Stimulated activated naive B cell treated with anti-CD40 and anti-IgM and Interleukin-4, amounts not matched to agents 10 μg/mL and 1 μg/mL and 100 μg/mL, for 72 hours (primary cell): ENCODE data around the gene UBE4B.
"Not testable (repeated sequence)": the region's sequence is repeated elsewhere in the genome, so short reads cannot be mapped to it uniquely, and the experiment has no call there.

Experiments used
- ATAC-seq, 2 donors: fragments of 150-1000 bp; cut with Tn5 transposase; replicated peaks; 2 replicates each; pipeline ENCODE4 v1.10.0; 2021; ENCODE audit warnings: moderate library complexity in 1 of 2
- DNase-seq: peaks from one replicate; pipeline ENCODE4 v3.0.0; 2021
- H3K27ac Mint-ChIP-seq: one replicate; pipeline ENCODE4 v1.8.0; 2022; ENCODE audit warnings: mild to moderate bottlenecking, mixed read lengths
- H3K27me3 Mint-ChIP-seq, 2 donors: one replicate each; pipeline ENCODE4 v1.8.0; 2022; ENCODE audit warnings: mixed read lengths in 2 of 2
- H3K36me3 Mint-ChIP-seq, 2 donors: one replicate each; pipeline ENCODE4 v1.8.0; 2022; ENCODE audit warnings: mixed read lengths in 2 of 2, mild to moderate bottlenecking in 1 of 2
- H3K4me1 Mint-ChIP-seq, 2 donors: one replicate each; pipeline ENCODE4 v1.8.0; 2022; ENCODE audit warnings: mixed read lengths in 2 of 2, mild to moderate bottlenecking in 1 of 2
- H3K4me3 Mint-ChIP-seq, 2 donors: one replicate each; pipeline ENCODE4 v1.8.0; 2022; ENCODE audit warnings: mild to moderate bottlenecking in 2 of 2, mixed read lengths in 2 of 2, moderate library complexity in 1 of 2
- H3K9me3 Mint-ChIP-seq, 2 donors: one replicate each; pipeline ENCODE4 v1.8.0; 2022; ENCODE audit warnings: mixed read lengths in 2 of 2, mild to moderate bottlenecking in 1 of 2

Gene UBE4B

DNA sequence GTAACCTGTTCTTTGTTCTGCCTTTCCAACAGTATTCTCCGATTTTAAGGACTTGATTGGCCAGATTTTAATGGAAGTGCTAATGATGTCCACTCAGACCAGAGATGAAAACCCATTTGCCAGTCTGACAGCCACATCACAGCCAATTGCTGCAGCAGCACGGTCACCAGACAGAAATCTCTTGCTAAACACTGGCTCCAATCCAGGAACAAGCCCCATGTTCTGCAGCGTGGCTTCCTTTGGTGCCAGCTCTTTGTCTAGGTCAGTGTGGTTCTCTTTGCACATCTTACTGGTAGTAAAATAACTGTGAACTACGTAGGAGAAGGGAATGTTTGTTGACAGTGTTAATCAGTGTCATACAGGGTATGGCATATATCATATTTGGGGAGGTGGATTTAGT is 72.7 kb downstream of the UBE4B start:
- DNase-seq (no peak), ATAC-seq (no peak)
- H3K27ac Mint-ChIP-seq, result no peak overlapping the region
- H3K4me3 Mint-ChIP-seq, result no peak overlapping the region
- peaks cover 40 to 60% of the 10 kb centered on the region in 2 donors for H3K36me3 Mint-ChIP-seq
- no peaks in the 10 kb centered on the region for H3K4me1 Mint-ChIP-seq
- H3K9me3 Mint-ChIP-seq, result no peaks in the 10 kb centered on the region
- H3K27me3 Mint-ChIP-seq, result no peaks in the 10 kb centered on the region

DNA sequence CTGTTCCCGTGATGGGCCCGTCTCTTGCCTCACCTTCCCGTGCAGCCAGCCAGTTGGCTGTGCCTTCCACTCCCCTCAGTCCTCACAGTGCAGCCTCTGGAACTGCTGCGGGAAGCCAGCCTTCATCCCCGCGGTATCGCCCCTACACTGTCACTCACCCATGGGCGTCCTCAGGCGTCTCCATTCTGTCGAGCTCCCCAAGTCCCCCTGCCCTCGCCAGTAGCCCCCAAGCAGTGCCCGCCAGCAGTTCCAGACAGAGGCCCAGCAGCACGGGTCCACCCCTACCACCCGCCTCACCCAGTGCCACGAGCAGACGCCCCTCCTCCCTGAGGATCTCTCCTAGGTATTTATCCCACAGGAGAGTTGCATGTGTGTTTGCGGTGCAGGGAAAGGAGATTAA is 73.5 kb downstream of the UBE4B start:
- no peak for DNase-seq
- no peaks in the 10 kb centered on the region for H3K4me1 Mint-ChIP-seq

DNA sequence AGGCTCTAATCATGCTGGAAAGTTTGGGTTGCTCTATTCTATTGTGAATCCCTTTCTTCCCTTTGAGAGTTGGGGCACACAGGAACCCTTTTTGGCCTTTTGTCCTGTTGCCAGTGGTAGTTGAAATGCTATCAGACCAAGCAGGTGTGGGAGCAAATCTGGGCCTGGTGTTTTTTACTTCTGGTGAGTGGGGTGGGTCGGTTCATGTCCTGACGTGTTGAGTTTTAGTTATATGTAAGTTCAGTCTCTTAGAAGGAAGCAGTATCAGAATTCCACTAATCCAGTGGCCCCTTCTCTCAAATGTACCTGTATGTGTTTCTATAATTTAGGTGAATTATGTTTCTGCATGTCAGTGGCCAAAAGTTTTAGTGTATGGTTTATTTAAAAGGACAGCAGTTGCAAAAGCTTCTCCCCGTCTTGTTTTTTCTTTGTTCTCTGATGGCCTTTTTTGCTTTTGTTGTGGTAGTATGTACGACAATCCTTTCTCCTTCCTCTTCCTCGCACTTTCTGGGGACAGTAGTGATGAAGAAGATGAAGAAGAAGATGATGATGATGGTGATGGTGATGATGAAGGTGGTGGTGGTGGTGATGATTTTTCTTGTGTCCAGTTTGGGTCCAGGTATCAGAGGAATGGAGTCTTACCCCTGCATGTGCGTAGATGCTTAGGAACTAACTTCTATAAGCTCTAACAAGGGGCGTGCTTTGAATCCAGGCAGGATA is 74.2 kb downstream of the UBE4B start:
- Mint-ChIP-seq H3K4me1 (no peaks in the 10 kb centered on the region), H3K27ac (no peak overlapping the region), H3K4me3 (no peak overlapping the region), H3K36me3 (peaks cover 41 to 58% of the 10 kb centered on the region in 2 donors), H3K27me3 (no peaks in the 10 kb centered on the region), H3K9me3 (no peaks in the 10 kb centered on the region)
- no peak for ATAC-seq
- DNase-seq, result no peak

More for the DNA sequence above, 73.5 kb downstream of the UBE4B start:
- peaks cover 39 to 59% of the 10 kb centered on the region in 2 donors for H3K36me3 Mint-ChIP-seq
- H3K27me3 Mint-ChIP-seq, result no peaks in the 10 kb centered on the region
- no peak overlapping the region for H3K4me3 Mint-ChIP-seq
- no peak for ATAC-seq
- no peaks in the 10 kb centered on the region for H3K9me3 Mint-ChIP-seq
- no peak overlapping the region for H3K27ac Mint-ChIP-seq

DNA sequence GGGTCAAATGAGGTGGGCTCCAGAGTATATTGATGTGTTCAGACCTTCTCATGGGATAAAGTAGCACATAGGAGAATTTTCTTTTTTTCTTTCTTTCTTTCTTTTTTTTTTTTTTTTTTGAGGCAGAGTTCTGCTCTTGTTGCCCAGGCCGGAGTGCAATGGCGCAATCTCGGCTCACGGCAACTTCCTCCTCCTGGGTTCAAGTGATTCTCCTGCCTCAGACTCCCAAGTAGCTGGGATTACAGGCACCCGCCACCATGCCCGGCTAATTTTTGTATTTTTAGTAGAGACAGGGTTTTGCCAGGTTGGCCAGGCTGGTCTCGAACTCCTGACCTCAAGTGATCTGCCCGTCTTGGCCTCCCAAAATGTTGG is 74.7 kb downstream of the UBE4B start:
- not testable (repeated sequence) for ATAC-seq, DNase-seq, H3K9me3 Mint-ChIP-seq, H3K27me3 Mint-ChIP-seq, H3K4me3 Mint-ChIP-seq, H3K4me1 Mint-ChIP-seq, H3K27ac Mint-ChIP-seq
- H3K36me3 Mint-ChIP-seq, result peaks cover 40 to 58% of the 10 kb centered on the region in 2 donors

DNA sequence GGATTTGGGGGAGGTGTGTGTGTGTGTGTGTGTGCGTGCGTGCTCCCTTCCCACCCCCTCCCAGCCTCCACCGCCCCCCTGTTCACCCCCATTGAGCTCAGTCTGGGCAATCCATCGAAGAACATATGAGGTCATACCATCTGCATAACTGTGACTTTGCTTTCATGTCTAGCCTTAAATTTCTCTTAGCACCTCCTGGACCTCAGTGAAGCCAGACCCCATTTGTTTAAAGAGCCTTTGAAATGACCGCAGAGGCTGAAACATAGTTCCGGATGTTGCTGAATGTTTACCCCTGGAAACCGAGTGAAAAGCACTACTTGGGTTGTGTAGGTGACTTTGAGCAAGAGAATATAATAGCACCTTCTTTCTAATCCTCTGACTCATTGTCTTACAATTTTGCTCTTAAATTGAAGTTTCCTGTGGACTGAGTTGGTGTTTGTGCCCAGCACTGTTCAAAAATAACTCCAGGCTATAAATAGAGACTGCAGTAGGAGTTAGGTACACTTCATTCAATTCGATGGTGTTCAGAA is 75.4 kb downstream of the UBE4B start:
- H3K27me3 Mint-ChIP-seq, result no peaks in the 10 kb centered on the region
- ATAC-seq (no peak), DNase-seq (no peak)
- H3K9me3 Mint-ChIP-seq, result no peaks in the 10 kb centered on the region
- peaks cover 35 to 58% of the 10 kb centered on the region in 2 donors for H3K36me3 Mint-ChIP-seq
- no peak overlapping the region for H3K4me3 Mint-ChIP-seq
- no peak overlapping the region for H3K27ac Mint-ChIP-seq
- no peaks in the 10 kb centered on the region for H3K4me1 Mint-ChIP-seq

DNA sequence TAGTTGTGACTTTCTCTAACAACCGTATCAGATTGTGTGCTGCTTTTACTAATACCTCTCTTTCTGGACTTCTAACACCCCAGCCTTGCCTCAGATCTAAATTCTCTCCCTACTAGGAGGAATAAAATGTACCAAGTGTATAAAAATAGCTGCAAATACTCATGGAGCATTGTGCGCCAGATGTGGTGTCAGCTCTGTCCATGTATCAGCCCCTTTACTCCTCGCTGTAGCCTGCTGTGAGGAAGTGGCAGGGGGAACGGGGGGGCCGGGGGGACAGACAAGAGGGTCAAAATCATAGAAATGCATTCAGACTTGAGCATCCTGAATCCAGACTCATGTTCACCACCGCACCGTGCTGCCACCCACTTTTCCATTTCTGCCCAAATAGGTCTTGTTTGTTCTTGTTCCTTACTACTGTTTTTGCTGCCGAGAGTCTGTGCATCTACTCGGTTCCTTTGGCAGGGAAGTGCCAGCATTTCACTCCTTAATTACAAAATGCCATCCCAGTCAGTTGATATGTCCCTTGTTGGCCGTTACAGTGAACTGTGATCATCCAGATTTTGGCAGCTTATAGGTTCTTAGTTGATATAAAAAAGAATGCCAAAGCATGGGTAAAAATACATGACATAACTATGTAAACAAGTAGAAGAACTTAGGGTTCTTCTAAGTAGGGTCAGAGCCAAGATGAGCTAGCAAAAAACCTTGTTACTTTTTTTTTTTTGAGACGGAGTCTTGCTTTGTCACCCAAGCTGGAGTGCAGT is 76.4 kb downstream of the UBE4B start:
- Mint-ChIP-seq H3K36me3 (peaks cover 37 to 56% of the 10 kb centered on the region in 2 donors), H3K27ac (no peak overlapping the region), H3K9me3 (no peaks in the 10 kb centered on the region), H3K4me1 (no peaks in the 10 kb centered on the region), H3K27me3 (no peaks in the 10 kb centered on the region), H3K4me3 (no peak overlapping the region)
- no peak for DNase-seq
- ATAC-seq, result no peak

DNA sequence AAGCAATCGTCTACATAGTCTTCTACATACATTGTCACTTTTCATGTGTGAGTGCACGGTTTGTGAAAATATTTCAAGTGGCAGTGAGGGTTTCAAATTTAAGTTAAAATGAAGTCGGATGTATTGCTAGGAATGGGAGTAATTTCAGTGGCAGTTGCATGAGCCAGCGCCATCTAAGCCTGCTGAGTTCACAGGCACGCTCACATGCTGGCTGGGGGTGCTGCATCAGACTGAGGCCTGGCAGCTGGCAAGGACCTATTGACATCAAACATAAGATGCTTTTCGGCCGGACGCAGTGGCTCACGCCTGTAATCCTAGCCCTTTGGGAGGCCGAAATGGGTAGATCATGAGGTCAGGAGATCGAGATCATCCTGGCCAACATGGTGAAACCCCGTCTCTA is 80.7 kb downstream of the UBE4B start:
- Mint-ChIP-seq H3K4me1 (no peaks in the 10 kb centered on the region), H3K36me3 (peaks cover 31 to 52% of the 10 kb centered on the region in 2 donors), H3K4me3 (no peak overlapping the region), H3K9me3 (no peaks in the 10 kb centered on the region), H3K27ac (no peak overlapping the region), H3K27me3 (no peaks in the 10 kb centered on the region)
- DNase-seq (no peak), ATAC-seq (no peak)

DNA sequence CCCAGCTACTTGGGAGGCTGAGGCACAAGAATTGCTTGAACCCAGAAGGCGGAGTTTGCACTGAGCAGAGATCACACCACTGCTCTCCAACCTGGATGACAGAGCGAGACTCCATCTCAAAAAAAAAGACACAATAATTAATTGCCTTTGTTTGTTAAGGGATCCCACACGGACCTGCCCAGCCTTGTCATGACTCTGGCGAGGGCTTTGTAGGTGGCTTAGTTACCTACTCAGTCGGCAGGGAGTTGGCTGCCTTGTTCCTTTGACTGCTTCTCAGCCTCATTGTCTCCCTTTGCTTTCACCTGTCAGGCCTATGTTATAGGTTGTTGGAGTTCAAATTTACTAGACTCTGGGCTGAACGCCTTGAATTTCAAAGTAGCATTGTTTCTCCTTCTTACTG is 82.0 kb downstream of the UBE4B start:
- DNase-seq, result no peak
- Mint-ChIP-seq H3K36me3 (peaks cover 33 to 53% of the 10 kb centered on the region in 2 donors), H3K4me1 (no peaks in the 10 kb centered on the region), H3K4me3 (no peak overlapping the region), H3K9me3 (no peaks in the 10 kb centered on the region), H3K27ac (no peak overlapping the region), H3K27me3 (no peaks in the 10 kb centered on the region)
- ATAC-seq, result no peak

DNA sequence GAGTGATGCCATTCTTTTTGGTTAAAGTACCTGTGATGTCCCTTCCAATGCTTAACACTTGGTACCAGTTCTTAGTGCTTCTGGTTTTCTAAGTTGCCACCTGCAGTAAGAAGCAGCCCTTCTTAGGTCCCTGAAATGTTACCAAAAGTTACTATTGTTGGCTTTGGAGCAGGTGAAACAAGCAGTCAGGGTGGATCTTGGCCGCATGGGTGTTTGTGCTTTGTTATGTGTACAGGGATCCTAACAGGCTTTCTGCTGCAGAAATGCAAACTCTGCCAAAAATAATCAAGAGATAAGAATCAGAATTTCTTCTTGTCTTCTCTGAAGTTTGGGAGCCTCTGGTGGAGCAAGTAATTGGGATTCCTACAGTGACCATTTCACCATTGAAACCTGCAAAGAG is 84.4 kb downstream of the UBE4B start:
- Mint-ChIP-seq H3K4me1 (no peaks in the 10 kb centered on the region), H3K4me3 (no peak overlapping the region), H3K27ac (no peak overlapping the region), H3K27me3 (no peaks in the 10 kb centered on the region), H3K9me3 (no peaks in the 10 kb centered on the region), H3K36me3 (peaks cover 23 to 49% of the 10 kb centered on the region in 2 donors)
- DNase-seq (no peak), ATAC-seq (no peak)

DNA sequence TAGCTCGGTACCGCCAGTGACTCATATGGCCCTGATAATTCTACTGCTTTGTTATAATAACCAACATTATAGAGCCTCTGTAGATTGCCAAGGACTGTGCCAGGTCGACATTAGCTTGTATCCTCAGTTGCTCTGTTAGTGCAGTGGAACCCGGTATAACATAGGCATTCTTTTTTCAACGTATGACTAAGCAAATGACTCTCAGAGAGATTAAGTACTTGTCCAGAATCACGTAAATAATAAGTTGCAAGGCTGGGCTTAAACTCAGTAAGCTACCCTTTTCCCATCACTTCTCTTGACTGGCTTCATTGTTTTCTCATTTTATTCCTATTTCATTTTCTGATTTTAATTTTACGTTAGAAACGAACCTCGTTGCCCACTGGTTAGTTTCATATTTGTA is 85.1 kb downstream of the UBE4B start:
- Mint-ChIP-seq H3K4me3 (no peak overlapping the region), H3K4me1 (no peaks in the 10 kb centered on the region), H3K36me3 (peaks cover 23 to 44% of the 10 kb centered on the region in 2 donors), H3K27me3 (no peaks in the 10 kb centered on the region), H3K27ac (no peak overlapping the region), H3K9me3 (no peaks in the 10 kb centered on the region)
- ATAC-seq, result no peak
- DNase-seq, result no peak

DNA sequence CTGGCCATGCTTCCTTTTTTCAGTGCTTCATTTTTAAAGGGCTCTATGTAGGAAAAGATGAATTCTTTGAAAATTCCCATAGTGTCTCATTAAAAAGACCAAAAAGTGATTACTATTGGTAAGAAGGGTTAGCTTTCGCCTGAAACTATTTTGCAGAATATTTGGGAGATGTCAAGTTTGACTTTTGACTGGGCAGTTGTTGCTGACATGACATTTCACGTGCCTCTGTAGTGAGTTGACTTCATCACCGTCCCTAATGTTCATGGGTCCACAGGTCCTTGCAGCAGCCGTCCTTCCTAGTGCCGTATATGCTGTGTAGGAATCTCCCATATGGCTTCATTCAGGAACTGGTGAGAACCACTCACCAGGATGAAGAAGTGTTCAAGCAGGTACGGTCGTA is 88.9 kb downstream of the UBE4B start:
- H3K27me3 Mint-ChIP-seq, result no peaks in the 10 kb centered on the region
- H3K4me1 Mint-ChIP-seq, result peaks cover 0 to 2% of the 10 kb centered on the region in 2 donors
- H3K4me3 Mint-ChIP-seq, result no peak overlapping the region
- DNase-seq (no peak), ATAC-seq (no peak)
- no peaks in the 10 kb centered on the region for H3K9me3 Mint-ChIP-seq
- H3K36me3 Mint-ChIP-seq, result peaks cover 15 to 37% of the 10 kb centered on the region in 2 donors
- no peak overlapping the region for H3K27ac Mint-ChIP-seq

DNA sequence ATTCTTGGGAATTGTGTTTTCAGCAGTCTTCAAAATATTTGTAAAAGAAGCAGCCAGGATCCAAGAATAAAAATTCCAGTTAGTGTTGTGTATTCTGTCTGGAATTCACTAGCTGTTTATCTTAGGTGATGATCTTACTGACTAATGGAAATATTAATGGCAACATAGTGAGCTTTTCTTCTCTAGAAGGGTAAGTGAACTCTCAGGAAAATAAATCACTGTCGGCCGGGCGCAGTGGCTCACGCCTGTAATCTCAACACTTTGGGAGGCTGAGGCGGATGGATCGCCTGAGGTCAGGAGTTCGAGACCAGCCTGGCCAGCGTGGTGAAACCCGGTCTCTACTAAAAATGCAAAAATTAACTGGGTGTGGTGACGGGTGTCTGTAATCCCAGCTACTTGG is 90.2 kb downstream of the UBE4B start:
- Mint-ChIP-seq H3K9me3 (no peaks in the 10 kb centered on the region), H3K27me3 (no peaks in the 10 kb centered on the region), H3K4me1 (peaks cover 0 to 2% of the 10 kb centered on the region in 2 donors), H3K27ac (no peak overlapping the region), H3K4me3 (no peak overlapping the region), H3K36me3 (peaks cover 9 to 26% of the 10 kb centered on the region in 2 donors)
- ATAC-seq, result no peak
- DNase-seq, result no peak

DNA sequence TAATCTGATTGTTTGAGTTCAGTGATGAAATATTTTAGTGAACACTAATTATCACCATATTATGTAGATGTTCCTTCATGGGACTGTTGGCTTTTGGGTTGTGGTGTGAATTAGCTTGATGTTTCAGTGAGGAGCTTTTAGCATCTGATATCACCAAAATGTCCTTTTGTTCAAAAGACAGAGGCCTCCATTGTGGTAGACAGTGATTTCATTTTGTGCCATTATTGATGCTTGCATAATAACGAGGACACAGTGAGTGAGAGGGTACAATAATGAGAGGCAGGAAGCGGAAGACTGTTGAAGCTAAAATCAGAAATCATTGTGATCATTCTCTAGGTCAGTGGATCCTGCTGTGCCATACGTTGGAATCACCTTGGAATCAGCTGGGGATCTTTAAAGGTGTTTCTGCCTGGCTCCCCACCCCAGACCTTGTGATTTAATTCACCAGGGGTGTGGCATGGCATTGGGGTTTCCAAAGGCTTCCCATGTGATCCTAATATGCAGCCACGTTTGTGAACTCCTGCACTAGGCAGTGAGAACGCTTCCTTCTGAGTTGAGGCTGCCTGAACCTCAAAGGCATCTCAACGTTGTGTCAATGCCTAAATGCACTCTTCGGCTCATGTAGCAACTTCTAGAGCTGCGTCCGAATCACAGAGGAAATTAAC is 95.5 kb downstream of the UBE4B start:
- Mint-ChIP-seq H3K27me3 (no peaks in the 10 kb centered on the region), H3K4me1 (peaks cover 0 to 2% of the 10 kb centered on the region in 2 donors), H3K36me3 (peaks cover 20 to 32% of the 10 kb centered on the region in 2 donors), H3K27ac (no peak overlapping the region), H3K9me3 (no peaks in the 10 kb centered on the region), H3K4me3 (no peak overlapping the region)
- DNase-seq (no peak), ATAC-seq (no peak)

DNA sequence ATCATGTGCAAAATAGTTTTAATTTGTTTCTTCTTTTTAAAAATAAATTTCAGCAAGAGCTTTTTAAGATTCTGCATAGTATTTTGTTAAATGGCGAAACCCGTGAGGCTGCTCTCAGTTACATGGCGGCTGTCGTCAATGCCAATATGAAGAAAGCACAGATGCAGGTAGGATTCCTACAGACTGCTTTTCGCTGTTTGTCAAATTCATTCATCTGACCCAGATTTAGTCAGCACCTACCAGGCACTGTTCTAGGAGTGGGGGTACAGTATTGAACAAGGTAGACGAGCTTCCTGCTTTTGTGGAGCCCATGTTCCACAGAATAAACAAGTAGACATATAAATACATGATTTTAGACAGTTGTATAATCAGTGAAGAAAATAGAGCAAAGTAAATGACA is 99.6 kb downstream of the UBE4B start:
- Mint-ChIP-seq H3K36me3 (peaks cover 33 to 42% of the 10 kb centered on the region in 2 donors), H3K27ac (no peak overlapping the region), H3K9me3 (no peaks in the 10 kb centered on the region)

More for the DNA sequence above, 99.6 kb downstream of the UBE4B start:
- Mint-ChIP-seq H3K4me1 (no peaks in the 10 kb centered on the region), H3K27me3 (no peaks in the 10 kb centered on the region), H3K4me3 (no peak overlapping the region)
- no peak for DNase-seq
- ATAC-seq, result no peak
